ENCODE measurements around the gene FAM131C.

FAM131C gene

DNA sequence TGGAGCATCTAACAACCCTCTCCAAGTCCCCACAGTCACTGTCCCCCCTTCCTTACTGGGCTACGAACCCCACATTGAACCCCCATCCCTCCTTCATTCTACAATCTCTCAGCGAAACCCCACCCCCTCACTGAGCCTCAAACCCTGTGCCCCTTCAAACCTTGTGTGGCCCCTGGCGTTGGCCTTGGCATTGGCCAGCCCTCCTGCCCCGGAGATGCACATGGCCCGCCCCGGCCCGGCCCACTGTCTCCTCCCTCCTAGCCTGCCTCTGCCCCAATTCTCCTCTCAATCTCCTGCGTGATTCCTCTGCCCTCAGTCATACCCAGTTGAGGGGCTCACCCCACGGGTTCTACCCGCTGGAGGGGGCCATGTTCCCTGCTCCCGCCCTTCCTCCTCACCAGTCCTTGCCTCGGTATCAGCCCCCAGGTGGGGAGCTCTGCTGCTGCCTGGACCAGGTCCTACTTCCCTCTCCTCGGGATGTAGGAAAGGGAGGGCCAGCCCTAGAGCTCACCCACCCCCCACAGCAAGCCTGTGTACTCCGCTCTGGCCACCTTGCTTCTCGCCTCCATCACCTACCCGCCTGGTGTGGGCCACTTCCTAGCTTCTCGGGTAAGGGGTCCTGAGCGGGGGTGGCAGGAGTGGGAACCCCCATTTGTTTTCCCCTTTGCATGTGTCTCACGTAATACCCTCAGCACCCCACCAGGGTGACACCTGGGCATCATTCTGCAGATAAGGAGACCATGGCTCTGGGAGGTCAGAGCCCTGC is 45.0 kb downstream of the FAM131C start:
- CTCF ChIA-PET: no interaction called here
- no peak overlapping the region for H3K27ac ChIP-seq (ENCODE audit: extremely low read depth, low read depth, low read length)
- POLR2A ChIA-PET: no interaction called here
- H3K36me3 ChIP-seq (ENCODE audit: control insufficient read depth in 2 of 2, insufficient read depth in 1 of 2, low read length in 2 of 2): no peaks in the 10 kb centered on the region
- H3K4me3 ChIP-seq (ENCODE audit: low read depth, low read length): no peak overlapping the region
- H3K9me3 ChIP-seq (ENCODE audit: control insufficient read depth, insufficient read depth, low read depth, low read length): no peaks in the 10 kb centered on the region
- TF ChIP-seq ZNF670 (tag by site-specific recombination; IDR thresholded peaks at IDR 0.05; ENCODE audit: low read depth) (no peak), GLIS2 (tag by site-specific recombination; IDR thresholded peaks at IDR 0.05) (peak; percentile 47), HIC1 (tag by site-specific recombination; IDR thresholded peaks at IDR 0.05) (peak; percentile 46), SP2 (tag by site-specific recombination; IDR thresholded peaks at IDR 0.05) (peak; percentile 46), ZNF239 (tag by site-specific recombination; IDR thresholded peaks at IDR 0.05) (no peak), ZNF311 (tag by site-specific recombination; IDR thresholded peaks at IDR 0.05; ENCODE audit: borderline replicate concordance) (no peak), ZNF174 (tag by site-specific recombination; IDR thresholded peaks at IDR 0.05) (no peak), MZF1 (tag by site-specific recombination; IDR thresholded peaks at IDR 0.05; ENCODE audit: borderline replicate concordance) (no peak), ZNF624 (tag by site-specific recombination; IDR thresholded peaks at IDR 0.05) (no peak), SP7 (tag by site-specific recombination; IDR thresholded peaks at IDR 0.05) (no peak)
- TF ChIP-seq, protein P1, sequence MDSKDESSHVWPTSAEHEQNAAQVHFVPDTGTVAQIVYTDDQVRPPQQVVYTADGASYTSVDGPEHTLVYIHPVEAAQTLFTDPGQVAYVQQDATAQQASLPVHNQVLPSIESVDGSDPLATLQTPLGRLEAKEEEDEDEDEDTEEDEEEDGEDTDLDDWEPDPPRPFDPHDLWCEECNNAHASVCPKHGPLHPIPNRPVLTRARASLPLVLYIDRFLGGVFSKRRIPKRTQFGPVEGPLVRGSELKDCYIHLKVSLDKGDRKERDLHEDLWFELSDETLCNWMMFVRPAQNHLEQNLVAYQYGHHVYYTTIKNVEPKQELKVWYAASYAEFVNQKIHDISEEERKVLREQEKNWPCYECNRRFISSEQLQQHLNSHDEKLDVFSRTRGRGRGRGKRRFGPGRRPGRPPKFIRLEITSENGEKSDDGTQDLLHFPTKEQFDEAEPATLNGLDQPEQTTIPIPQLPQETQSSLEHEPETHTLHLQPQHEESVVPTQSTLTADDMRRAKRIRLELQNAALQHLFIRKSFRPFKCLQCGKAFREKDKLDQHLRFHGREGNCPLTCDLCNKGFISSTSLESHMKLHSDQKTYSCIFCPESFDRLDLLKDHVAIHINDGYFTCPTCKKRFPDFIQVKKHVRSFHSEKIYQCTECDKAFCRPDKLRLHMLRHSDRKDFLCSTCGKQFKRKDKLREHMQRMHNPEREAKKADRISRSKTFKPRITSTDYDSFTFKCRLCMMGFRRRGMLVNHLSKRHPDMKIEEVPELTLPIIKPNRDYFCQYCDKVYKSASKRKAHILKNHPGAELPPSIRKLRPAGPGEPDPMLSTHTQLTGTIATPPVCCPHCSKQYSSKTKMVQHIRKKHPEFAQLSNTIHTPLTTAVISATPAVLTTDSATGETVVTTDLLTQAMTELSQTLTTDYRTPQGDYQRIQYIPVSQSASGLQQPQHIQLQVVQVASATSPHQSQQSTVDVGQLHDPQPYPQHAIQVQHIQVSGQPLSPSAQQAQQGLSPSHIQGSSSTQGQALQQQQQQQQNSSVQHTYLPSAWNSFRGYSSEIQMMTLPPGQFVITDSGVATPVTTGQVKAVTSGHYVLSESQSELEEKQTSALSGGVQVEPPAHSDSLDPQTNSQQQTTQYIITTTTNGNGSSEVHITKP (tag by site-specific recombination; IDR thresholded peaks at IDR 0.05): peak; percentile 59
- TF ChIP-seq, protein P2, sequence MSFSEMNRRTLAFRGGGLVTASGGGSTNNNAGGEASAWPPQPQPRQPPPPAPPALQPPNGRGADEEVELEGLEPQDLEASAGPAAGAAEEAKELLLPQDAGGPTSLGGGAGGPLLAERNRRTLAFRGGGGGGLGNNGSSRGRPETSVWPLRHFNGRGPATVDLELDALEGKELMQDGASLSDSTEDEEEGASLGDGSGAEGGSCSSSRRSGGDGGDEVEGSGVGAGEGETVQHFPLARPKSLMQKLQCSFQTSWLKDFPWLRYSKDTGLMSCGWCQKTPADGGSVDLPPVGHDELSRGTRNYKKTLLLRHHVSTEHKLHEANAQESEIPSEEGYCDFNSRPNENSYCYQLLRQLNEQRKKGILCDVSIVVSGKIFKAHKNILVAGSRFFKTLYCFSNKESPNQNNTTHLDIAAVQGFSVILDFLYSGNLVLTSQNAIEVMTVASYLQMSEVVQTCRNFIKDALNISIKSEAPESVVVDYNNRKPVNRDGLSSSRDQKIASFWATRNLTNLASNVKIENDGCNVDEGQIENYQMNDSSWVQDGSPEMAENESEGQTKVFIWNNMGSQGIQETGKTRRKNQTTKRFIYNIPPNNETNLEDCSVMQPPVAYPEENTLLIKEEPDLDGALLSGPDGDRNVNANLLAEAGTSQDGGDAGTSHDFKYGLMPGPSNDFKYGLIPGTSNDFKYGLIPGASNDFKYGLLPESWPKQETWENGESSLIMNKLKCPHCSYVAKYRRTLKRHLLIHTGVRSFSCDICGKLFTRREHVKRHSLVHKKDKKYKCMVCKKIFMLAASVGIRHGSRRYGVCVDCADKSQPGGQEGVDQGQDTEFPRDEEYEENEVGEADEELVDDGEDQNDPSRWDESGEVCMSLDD (tag by site-specific recombination; IDR thresholded peaks at IDR 0.05): 0 out of 2 replicates have a peak, but pooled peaks have one; percentile 18
- TF ChIP-seq, protein P3, sequence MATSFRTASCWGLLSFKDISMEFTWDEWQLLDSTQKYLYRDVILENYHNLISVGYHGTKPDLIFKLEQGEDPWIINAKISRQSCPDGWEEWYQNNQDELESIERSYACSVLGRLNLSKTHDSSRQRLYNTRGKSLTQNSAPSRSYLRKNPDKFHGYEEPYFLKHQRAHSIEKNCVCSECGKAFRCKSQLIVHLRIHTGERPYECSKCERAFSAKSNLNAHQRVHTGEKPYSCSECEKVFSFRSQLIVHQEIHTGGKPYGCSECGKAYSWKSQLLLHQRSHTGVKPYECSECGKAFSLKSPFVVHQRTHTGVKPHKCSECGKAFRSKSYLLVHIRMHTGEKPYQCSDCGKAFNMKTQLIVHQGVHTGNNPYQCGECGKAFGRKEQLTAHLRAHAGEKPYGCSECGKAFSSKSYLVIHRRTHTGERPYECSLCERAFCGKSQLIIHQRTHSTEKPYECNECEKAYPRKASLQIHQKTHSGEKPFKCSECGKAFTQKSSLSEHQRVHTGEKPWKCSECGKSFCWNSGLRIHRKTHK (tag by site-specific recombination; IDR thresholded peaks at IDR 0.05): no peak
- no peaks in the 10 kb centered on the region for H3K4me1 ChIP-seq (ENCODE audit: control insufficient read depth, insufficient read depth, low read length)
